ENCODE results near the gene NPR1.

- TF ChIP-seq CTCF (conservative IDR thresholded peaks at IDR 0.05; ENCODE audit: low read depth, low read length) (no peak), USF2 (IDR thresholded peaks at IDR 0.05; ENCODE audit: low read depth, low read length) (no peak), NFE2L2 (IDR thresholded peaks at IDR 0.05; ENCODE audit: low read depth, low read length) (no peak), POLR2A (IDR thresholded peaks at IDR 0.05; ENCODE audit: low read depth, low read length) (no peak), MAFK (IDR thresholded peaks at IDR 0.05; ENCODE audit: low read depth, low read length) (no peak), BHLHE40 (IDR thresholded peaks at IDR 0.05; ENCODE audit: low read depth, low read length) (no peak), CEBPB (IDR thresholded peaks at IDR 0.05; ENCODE audit: low read depth, low read length) (no peak), CHD1 (IDR thresholded peaks at IDR 0.05; ENCODE audit: low read depth, low read length) (no peak), RFX5 (IDR thresholded peaks at IDR 0.05; ENCODE audit: low read depth, low read length) (no peak), MAZ (IDR thresholded peaks at IDR 0.05; ENCODE audit: borderline replicate concordance, low read depth, low read length) (no peak), MXI1 (IDR thresholded peaks at IDR 0.05; ENCODE audit: borderline replicate concordance, low read depth, low read length) (no peak), SMC3 (IDR thresholded peaks at IDR 0.05; ENCODE audit: low read depth, low read length) (no peak), RAD21 (IDR thresholded peaks at IDR 0.05; ENCODE audit: low read length) (no peak)
Measured at GRCh38 chr1:153629971-153630370, 48.5 kb upstream of the NPR1 start.
